HepG2 (cell line): ENCODE data around the gene MCM3.

ENCODE experiments used
- ATF1 ChIP-seq: IDR thresholded peaks from 2 replicates; pipeline ENCODE4 v1.6.1; 2016; ENCODE audit warnings: mild to moderate bottlenecking, control low read depth
- BHLHE40 ChIP-seq: IDR thresholded peaks from 2 replicates; pipeline ENCODE4 v1.6.1; 2011; ENCODE audit warnings: low read length, improper control_type of control experiment
- CTCF ChIP-seq: sonication (generic); formaldehyde crosslinking; IDR thresholded peaks from 2 replicates; pipeline ENCODE4 v1.5.0; 2020; ENCODE audit warnings: mild to moderate bottlenecking, missing genetic modification reagents, moderate library complexity
- ESRRA ChIP-seq: sonication (generic); formaldehyde crosslinking; IDR thresholded peaks from 2 replicates; pipeline ENCODE4 v1.5.1; 2020; ENCODE audit warnings: mild to moderate bottlenecking, low read depth, missing genetic modification reagents
- GLMP ChIP-seq: sonication (generic); formaldehyde crosslinking; IDR thresholded peaks from 2 replicates; pipeline ENCODE4 v1.9.0; 2021; ENCODE audit warnings: missing genetic modification reagents, mild to moderate bottlenecking, borderline replicate concordance
- ISX ChIP-seq: sonication (generic); formaldehyde crosslinking; conservative IDR thresholded peaks from 2 replicates; pipeline ENCODE4 v1.5.0; 2020; ENCODE audit warnings: missing genetic modification reagents
- MEF2D ChIP-seq: sonication (generic); formaldehyde crosslinking; IDR thresholded peaks from 2 replicates; pipeline ENCODE4 v1.5.1; 2020; ENCODE audit warnings: mild to moderate bottlenecking, missing genetic modification reagents
- NR2C2 ChIP-seq: sonication (generic); formaldehyde crosslinking; IDR thresholded peaks from 2 replicates; pipeline ENCODE4 v1.4.0; 2020; ENCODE audit warnings: missing genetic modification reagents, mild to moderate bottlenecking, moderate library complexity, borderline replicate concordance
- PHF21A ChIP-seq: sonication (generic); formaldehyde crosslinking; IDR thresholded peaks from 2 replicates; pipeline ENCODE4 v1.5.0; 2020; ENCODE audit warnings: mild to moderate bottlenecking, missing genetic modification reagents
- POLR2AphosphoS5 ChIP-seq: IDR thresholded peaks from 2 replicates; pipeline ENCODE4 v1.6.1; 2012; ENCODE audit warnings: low read depth, low read length
- RAD21 ChIP-seq: fragments of 450-650 bp; formaldehyde crosslinking; IDR thresholded peaks from 2 replicates; pipeline ENCODE4 v1.5.0; 2020; ENCODE audit warnings: mild to moderate bottlenecking
- STAT5B ChIP-seq: sonication (generic); formaldehyde crosslinking; IDR thresholded peaks from 2 replicates; pipeline ENCODE4 v1.4.0; 2020; ENCODE audit warnings: missing genetic modification reagents
- ZBTB4 ChIP-seq: sonication (generic); formaldehyde crosslinking; IDR thresholded peaks from 2 replicates; pipeline ENCODE4 v1.4.0; 2020; ENCODE audit warnings: missing genetic modification reagents, mild to moderate bottlenecking, borderline replicate concordance
- ZNF160 ChIP-seq: sonication (generic); formaldehyde crosslinking; IDR thresholded peaks from 2 replicates; pipeline ENCODE4 v1.8.0; 2022; ENCODE audit warnings: mild to moderate bottlenecking, inconsistent platforms, missing genetic modification reagents

- TF ChIP-seq CTCF (CRISPR knock-in tag) (no peak), POLR2AphosphoS5 (no peak), NR2C2 (CRISPR knock-in tag) (no peak), ZNF160 (no peak), ATF1 (CRISPR knock-in tag) (no peak), BHLHE40 (no peak), GLMP (CRISPR knock-in tag) (no peak), RAD21 (no peak), STAT5B (CRISPR knock-in tag) (no peak), ZBTB4 (no peak), ESRRA (CRISPR knock-in tag) (no peak), MEF2D (no peak), ISX (CRISPR knock-in tag) (no peak), PHF21A (CRISPR knock-in tag) (no peak)
These were observed 27.9 kb upstream of the MCM3 start for GRCh38 chr6:52312461-52312860.
